ENCODE data around the gene RSPH10B2.
"Not testable (repeated sequence)": the region's sequence is repeated elsewhere in the genome, so short reads cannot be mapped to it uniquely, and the experiment has no call there.

- TF ChIP-seq CTCF (IDR thresholded peaks at IDR 0.05); REST (IDR thresholded peaks at IDR 0.05; ENCODE audit: insufficient read depth in 1 of 2, low read depth in 2 of 2, low read length in 1 of 2); SIN3A (IDR thresholded peaks at IDR 0.05; ENCODE audit: borderline replicate concordance, insufficient read depth, low read depth, low read length); TCF7L2 (IDR thresholded peaks at IDR 0.05; ENCODE audit: low read depth, low read length); POLR2AphosphoS5 (IDR thresholded peaks at IDR 0.05; ENCODE audit: low read depth, low read length): not testable (repeated sequence)
Measured at GRCh38 chr7:6794276-6794675, 40.4 kb downstream of the RSPH10B2 start.
